Amygdala (tissue), 56 donors: ENCODE data around the gene RAD9A.
A peak's percentile ranks its signal among the peaks of the same experiment; 100 is the strongest.

Source experiments
- DNase-seq, 56 donors: peaks; one replicate each; lab custom pipeline; 2025; lab: John Stamatoyannopoulos, UW

The RAD9A gene

GRCh38 chr11:67373648-67374570 lies 17.9 kb upstream of the RAD9A start:
- DNase-seq: peak in 15 of 56 donors; percentile 14 to 64 (median 33)

GRCh38 chr11:67374571-67375281 lies 17.1 kb upstream of the RAD9A start:
- no peak for DNase-seq

GRCh38 chr11:67375320-67376055 lies 16.3 kb upstream of the RAD9A start:
- DNase-seq: no peak

GRCh38 chr11:67376063-67376820 lies 15.5 kb upstream of the RAD9A start:
- DNase-seq: no peak

- DNase-seq: no peak
These were observed 14.6 kb upstream of the RAD9A start for GRCh38 chr11:67376873-67377808.

- no peak for DNase-seq
These were observed 13.2 kb upstream of the RAD9A start for GRCh38 chr11:67378544-67378943.

- DNase-seq: no peak
These were observed 12.4 kb upstream of the RAD9A start for GRCh38 chr11:67379061-67380058.

- no peak for DNase-seq
These were observed 10.4 kb upstream of the RAD9A start for GRCh38 chr11:67381244-67381972.

- DNase-seq: peak in 49 of 56 donors; percentile 20 to 88 (median 61)
These were observed 9.3 kb upstream of the RAD9A start for GRCh38 chr11:67382276-67383136.

GRCh38 chr11:67384851-67385366 lies 6.9 kb upstream of the RAD9A start:
- DNase-seq: peak in 37 of 56 donors; percentile 18 to 81 (median 43)

GRCh38 chr11:67387069-67387468 lies 4.7 kb upstream of the RAD9A start:
- no peak for DNase-seq

GRCh38 chr11:67387518-67387917 lies 4.3 kb upstream of the RAD9A start:
- DNase-seq: no peak

- peak in 1 of 56 donors; percentile 24 for DNase-seq
These were observed 2.3 kb upstream of the RAD9A start for GRCh38 chr11:67389477-67389876.

- no peak for DNase-seq
These were observed 861 bp upstream of the RAD9A start for GRCh38 chr11:67390947-67391303.

GRCh38 chr11:67392183-67392715 lies 463 bp downstream of the RAD9A start:
- no peak for DNase-seq

GRCh38 chr11:67393437-67393836 lies 1.7 kb downstream of the RAD9A start:
- no peak for DNase-seq
